HepG2 (cell line): ENCODE measurements around the gene COPS7B. TPM values are rescaled to one million over a fixed set of nuclear protein-coding genes. Genes with fewer than 3 reads are reported as not detected.

Experiments used
- CHCHD3 ChIP-seq: sonication (generic); formaldehyde crosslinking; IDR thresholded peaks from 2 replicates; pipeline ENCODE4 v1.8.0; 2022; ENCODE audit warnings: mild to moderate bottlenecking, missing genetic modification reagents, moderate library complexity
- EED ChIP-seq: sonication (generic); formaldehyde crosslinking; IDR thresholded peaks from 2 replicates; pipeline ENCODE4 v1.5.0; 2020; ENCODE audit warnings: mild to moderate bottlenecking, missing genetic modification reagents
- FLYWCH1 ChIP-seq: sonication (generic); formaldehyde crosslinking; IDR thresholded peaks from 2 replicates; pipeline ENCODE4 v1.8.1; 2023; ENCODE audit warnings: mild to moderate bottlenecking, missing genetic modification reagents
- HOXA9 ChIP-seq: sonication (generic); formaldehyde crosslinking; IDR thresholded peaks from 2 replicates; pipeline ENCODE4 v1.8.1; 2022; ENCODE audit warnings: missing genetic modification reagents, mild to moderate bottlenecking, moderate library complexity, borderline replicate concordance
- MBNL3 ChIP-seq: fragments of 250-450 bp; sonication (Bioruptor Pico); conservative IDR thresholded peaks from 2 replicates; pipeline ENCODE4 v1.8.0; 2022; ENCODE audit warnings: mild to moderate bottlenecking, inconsistent platforms
- MLLT10 ChIP-seq: sonication (generic); formaldehyde crosslinking; IDR thresholded peaks from 2 replicates; pipeline ENCODE4 v1.4.0; 2020; ENCODE audit warnings: missing genetic modification reagents
- NFKB2 ChIP-seq: sonication (generic); formaldehyde crosslinking; IDR thresholded peaks from 2 replicates; pipeline ENCODE4 v1.4.0; 2020; ENCODE audit warnings: missing genetic modification reagents, borderline replicate concordance
- RFXAP ChIP-seq: sonication (generic); formaldehyde crosslinking; IDR thresholded peaks from 2 replicates; pipeline ENCODE4 v1.4.0; 2020; ENCODE audit warnings: missing genetic modification reagents, borderline replicate concordance
- ZBTB7A ChIP-seq: sonication (generic); formaldehyde crosslinking; IDR thresholded peaks from 2 replicates; pipeline ENCODE4 v1.8.0; 2022; ENCODE audit warnings: mild to moderate bottlenecking, missing genetic modification reagents
- ZNF230 ChIP-seq: sonication (generic); formaldehyde crosslinking; IDR thresholded peaks from 2 replicates; pipeline ENCODE4 v1.4.0; 2020; ENCODE audit warnings: mild to moderate bottlenecking, missing genetic modification reagents
- ZNF44 ChIP-seq: sonication (generic); formaldehyde crosslinking; IDR thresholded peaks from 2 replicates; pipeline ENCODE4 v1.5.1; 2020; ENCODE audit warnings: mild to moderate bottlenecking, missing genetic modification reagents
- ZNF747 ChIP-seq: sonication (generic); formaldehyde crosslinking; IDR thresholded peaks from 2 replicates; pipeline ENCODE4 v1.8.1; 2023; ENCODE audit warnings: missing genetic modification reagents, mild to moderate bottlenecking, borderline replicate concordance
- ZNF749 ChIP-seq: sonication (generic); formaldehyde crosslinking; IDR thresholded peaks from 2 replicates; pipeline ENCODE4 v1.8.0; 2022; ENCODE audit warnings: mild to moderate bottlenecking, missing genetic modification reagents, moderate library complexity, borderline replicate concordance
- polyA plus RNA-seq, 8 experiments: library from polyadenylated mRNA; depleted of rRNA in 3 of 8; stranded (reverse) in 7 of 8; unstranded in 1 of 8; fragments of >200 nt; fragmentation: Illumina TruSeq in 4 of 8; extraction: Trizol in 4 of 8; gene quantifications; 2 replicates each; pipeline versions ENCODE4 v1.2.1 to v1.2.3, GENCODE V29; 2011 to 2016; ENCODE audit warnings: low read depth in 4 of 8, missing spikeins in 1 of 8, mixed read lengths in 1 of 8; ENCODE audit not compliant: insufficient read depth in 1 of 8
- total RNA-seq, 5 experiments: library from RNA; depleted of rRNA; stranded (reverse); fragments of >200 nt; fragmentation: Illumina TruSeq; extraction: Trizol; gene quantifications; 2 replicates each; pipeline ENCODE4 v1.2.3, GENCODE V29; 2016; ENCODE audit warnings: low read depth in 1 of 5
- TF ChIP-seq, protein P1 (sequence below): IDR thresholded peaks from 2 replicates; pipeline ENCODE4 v1.6.1; 2016; ENCODE audit warnings: mild to moderate bottlenecking, missing biosample characterization, missing genetic modification reagents
- TF ChIP-seq, protein P2 (sequence below): sonication (generic); formaldehyde crosslinking; IDR thresholded peaks from 2 replicates; pipeline ENCODE4 v1.4.0; 2020; ENCODE audit warnings: mild to moderate bottlenecking, missing genetic modification reagents
- TF ChIP-seq, protein P3 (sequence below): sonication (generic); formaldehyde crosslinking; IDR thresholded peaks from 2 replicates; pipeline ENCODE4 v1.4.0; 2020; ENCODE audit warnings: missing genetic modification reagents, borderline replicate concordance
- TF ChIP-seq, protein P4 (sequence below): sonication (generic); formaldehyde crosslinking; IDR thresholded peaks from 2 replicates; pipeline ENCODE4 v1.5.1; 2020; ENCODE audit warnings: mild to moderate bottlenecking, missing genetic modification reagents, moderate library complexity
- TF ChIP-seq, protein P5 (sequence below): sonication (generic); formaldehyde crosslinking; IDR thresholded peaks from 2 replicates; pipeline ENCODE4 v1.5.0; 2020; ENCODE audit warnings: mild to moderate bottlenecking, missing genetic modification reagents, moderate library complexity

The COPS7B gene
- total and polyA plus RNA-seq, 2 of the 13 experiments (the other 11 are each of a cell fraction or from before 2014, with no cell fraction given) = 30.6 to 62.7 TPM

DNA sequence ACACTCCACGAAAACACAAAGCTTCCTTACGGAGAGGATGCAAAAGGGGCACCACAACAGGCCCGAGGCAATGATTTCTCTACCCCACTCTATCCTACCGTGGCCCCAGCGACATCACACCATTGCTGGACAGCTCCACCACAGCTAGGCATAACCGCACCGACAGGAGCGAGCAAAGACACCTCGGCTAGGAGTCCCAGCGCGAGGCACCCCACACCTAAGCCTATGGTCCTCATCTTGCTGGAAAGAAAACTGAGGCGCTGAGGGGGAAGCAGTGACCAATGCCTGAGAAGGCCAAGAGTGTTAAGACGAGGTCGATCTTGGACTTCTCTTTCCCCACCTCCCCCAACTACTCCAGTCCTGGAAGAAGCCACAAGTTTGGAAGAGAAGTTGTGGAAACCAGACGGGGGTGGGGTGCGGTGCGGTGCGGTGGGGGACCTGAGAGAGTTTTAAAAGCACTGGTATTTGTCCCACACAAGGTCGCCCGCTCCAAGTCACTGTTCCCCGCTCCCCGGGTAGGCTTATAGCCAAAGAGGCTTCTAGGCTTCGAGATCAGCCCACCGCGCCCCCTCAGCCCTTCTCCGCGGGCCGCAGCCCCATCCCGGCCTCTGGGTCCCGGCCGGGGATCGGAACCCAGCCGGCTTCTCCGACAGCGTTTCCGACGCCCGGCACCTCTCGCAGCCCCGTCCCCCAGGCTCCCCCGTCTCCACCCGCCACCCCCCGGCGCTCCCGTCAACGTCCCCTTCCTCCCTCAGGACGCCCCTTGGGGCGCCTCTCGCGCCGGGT lies 5.9 kb upstream of the COPS7B start (continued):
- TF ChIP-seq, protein P1, sequence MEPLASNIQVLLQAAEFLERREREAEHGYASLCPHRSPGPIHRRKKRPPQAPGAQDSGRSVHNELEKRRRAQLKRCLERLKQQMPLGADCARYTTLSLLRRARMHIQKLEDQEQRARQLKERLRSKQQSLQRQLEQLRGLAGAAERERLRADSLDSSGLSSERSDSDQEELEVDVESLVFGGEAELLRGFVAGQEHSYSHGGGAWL (CRISPR knock-in tag) = no peak; the same call in 1 of the 2 replicates
- no peak for TF ChIP-seq ZNF230
- TF ChIP-seq, protein P2, sequence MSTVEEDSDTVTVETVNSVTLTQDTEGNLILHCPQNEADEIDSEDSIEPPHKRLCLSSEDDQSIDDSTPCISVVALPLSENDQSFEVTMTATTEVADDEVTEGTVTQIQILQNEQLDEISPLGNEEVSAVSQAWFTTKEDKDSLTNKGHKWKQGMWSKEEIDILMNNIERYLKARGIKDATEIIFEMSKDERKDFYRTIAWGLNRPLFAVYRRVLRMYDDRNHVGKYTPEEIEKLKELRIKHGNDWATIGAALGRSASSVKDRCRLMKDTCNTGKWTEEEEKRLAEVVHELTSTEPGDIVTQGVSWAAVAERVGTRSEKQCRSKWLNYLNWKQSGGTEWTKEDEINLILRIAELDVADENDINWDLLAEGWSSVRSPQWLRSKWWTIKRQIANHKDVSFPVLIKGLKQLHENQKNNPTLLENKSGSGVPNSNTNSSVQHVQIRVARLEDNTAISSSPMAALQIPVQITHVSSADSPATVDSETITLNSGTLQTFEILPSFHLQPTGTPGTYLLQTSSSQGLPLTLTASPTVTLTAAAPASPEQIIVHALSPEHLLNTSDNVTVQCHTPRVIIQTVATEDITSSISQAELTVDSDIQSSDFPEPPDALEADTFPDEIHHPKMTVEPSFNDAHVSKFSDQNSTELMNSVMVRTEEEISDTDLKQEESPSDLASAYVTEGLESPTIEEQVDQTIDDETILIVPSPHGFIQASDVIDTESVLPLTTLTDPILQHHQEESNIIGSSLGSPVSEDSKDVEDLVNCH = no peak
- TF ChIP-seq RFXAP (CRISPR knock-in tag) = no peak; the same call in 1 of the 2 replicates
- no peak for TF ChIP-seq ZNF44 (CRISPR knock-in tag)
- TF ChIP-seq, protein P3, sequence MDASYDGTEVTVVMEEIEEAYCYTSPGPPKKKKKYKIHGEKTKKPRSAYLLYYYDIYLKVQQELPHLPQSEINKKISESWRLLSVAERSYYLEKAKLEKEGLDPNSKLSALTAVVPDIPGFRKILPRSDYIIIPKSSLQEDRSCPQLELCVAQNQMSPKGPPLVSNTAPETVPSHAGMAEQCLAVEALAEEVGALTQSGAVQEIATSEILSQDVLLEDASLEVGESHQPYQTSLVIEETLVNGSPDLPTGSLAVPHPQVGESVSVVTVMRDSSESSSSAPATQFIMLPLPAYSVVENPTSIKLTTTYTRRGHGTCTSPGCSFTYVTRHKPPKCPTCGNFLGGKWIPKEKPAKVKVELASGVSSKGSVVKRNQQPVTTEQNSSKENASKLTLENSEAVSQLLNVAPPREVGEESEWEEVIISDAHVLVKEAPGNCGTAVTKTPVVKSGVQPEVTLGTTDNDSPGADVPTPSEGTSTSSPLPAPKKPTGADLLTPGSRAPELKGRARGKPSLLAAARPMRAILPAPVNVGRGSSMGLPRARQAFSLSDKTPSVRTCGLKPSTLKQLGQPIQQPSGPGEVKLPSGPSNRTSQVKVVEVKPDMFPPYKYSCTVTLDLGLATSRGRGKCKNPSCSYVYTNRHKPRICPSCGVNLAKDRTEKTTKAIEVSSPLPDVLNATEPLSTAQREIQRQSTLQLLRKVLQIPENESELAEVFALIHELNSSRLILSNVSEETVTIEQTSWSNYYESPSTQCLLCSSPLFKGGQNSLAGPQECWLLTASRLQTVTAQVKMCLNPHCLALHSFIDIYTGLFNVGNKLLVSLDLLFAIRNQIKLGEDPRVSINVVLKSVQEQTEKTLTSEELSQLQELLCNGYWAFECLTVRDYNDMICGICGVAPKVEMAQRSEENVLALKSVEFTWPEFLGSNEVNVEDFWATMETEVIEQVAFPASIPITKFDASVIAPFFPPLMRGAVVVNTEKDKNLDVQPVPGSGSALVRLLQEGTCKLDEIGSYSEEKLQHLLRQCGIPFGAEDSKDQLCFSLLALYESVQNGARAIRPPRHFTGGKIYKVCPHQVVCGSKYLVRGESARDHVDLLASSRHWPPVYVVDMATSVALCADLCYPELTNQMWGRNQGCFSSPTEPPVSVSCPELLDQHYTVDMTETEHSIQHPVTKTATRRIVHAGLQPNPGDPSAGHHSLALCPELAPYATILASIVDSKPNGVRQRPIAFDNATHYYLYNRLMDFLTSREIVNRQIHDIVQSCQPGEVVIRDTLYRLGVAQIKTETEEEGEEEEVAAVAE (CRISPR knock-in tag) = 0 out of 2 replicates have a peak, but pooled peaks have one; percentile 41
- TF ChIP-seq, protein P4, sequence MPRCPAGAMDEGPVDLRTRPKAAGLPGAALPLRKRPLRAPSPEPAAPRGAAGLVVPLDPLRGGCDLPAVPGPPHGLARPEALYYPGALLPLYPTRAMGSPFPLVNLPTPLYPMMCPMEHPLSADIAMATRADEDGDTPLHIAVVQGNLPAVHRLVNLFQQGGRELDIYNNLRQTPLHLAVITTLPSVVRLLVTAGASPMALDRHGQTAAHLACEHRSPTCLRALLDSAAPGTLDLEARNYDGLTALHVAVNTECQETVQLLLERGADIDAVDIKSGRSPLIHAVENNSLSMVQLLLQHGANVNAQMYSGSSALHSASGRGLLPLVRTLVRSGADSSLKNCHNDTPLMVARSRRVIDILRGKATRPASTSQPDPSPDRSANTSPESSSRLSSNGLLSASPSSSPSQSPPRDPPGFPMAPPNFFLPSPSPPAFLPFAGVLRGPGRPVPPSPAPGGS (CRISPR knock-in tag) = no peak
- TF ChIP-seq MBNL3 (CRISPR knock-in tag) = no peak
- 0 out of 2 replicates have a peak, but pooled peaks have one; percentile 37 for TF ChIP-seq ZNF747 (CRISPR knock-in tag)
- TF ChIP-seq ZBTB7A (CRISPR knock-in tag) = peak; percentile 36; the same call in 1 of the 2 replicates
- 0 out of 2 replicates have a peak, but pooled peaks have one; percentile 8 for TF ChIP-seq ZNF749 (CRISPR knock-in tag)
- TF ChIP-seq CHCHD3 (CRISPR knock-in tag) = no peak
- peak; percentile 44; the same call in 1 of the 2 replicates for TF ChIP-seq HOXA9 (CRISPR knock-in tag)
- 0 out of 2 replicates have a peak, but pooled peaks have one; percentile 36 for TF ChIP-seq EED (CRISPR knock-in tag)
- TF ChIP-seq NFKB2 = peak; percentile 48; the same call in 1 of the 2 replicates
- TF ChIP-seq, protein P5, sequence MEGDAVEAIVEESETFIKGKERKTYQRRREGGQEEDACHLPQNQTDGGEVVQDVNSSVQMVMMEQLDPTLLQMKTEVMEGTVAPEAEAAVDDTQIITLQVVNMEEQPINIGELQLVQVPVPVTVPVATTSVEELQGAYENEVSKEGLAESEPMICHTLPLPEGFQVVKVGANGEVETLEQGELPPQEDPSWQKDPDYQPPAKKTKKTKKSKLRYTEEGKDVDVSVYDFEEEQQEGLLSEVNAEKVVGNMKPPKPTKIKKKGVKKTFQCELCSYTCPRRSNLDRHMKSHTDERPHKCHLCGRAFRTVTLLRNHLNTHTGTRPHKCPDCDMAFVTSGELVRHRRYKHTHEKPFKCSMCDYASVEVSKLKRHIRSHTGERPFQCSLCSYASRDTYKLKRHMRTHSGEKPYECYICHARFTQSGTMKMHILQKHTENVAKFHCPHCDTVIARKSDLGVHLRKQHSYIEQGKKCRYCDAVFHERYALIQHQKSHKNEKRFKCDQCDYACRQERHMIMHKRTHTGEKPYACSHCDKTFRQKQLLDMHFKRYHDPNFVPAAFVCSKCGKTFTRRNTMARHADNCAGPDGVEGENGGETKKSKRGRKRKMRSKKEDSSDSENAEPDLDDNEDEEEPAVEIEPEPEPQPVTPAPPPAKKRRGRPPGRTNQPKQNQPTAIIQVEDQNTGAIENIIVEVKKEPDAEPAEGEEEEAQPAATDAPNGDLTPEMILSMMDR (CRISPR knock-in tag) = 0 out of 2 replicates have a peak, but pooled peaks have one; percentile 12
- no peak for TF ChIP-seq FLYWCH1 (CRISPR knock-in tag)
- no peak for TF ChIP-seq MLLT10 (CRISPR knock-in tag)
